NB4 (cell line): ENCODE measurements around the gene COQ2.
A peak's percentile ranks its signal among the peaks of the same experiment; 100 is the strongest.
"Not testable (repeated sequence)": the region's sequence is repeated elsewhere in the genome, so short reads cannot be mapped to it uniquely, and the experiment has no call there.

Experiments used
- DNase-seq: peaks from one replicate; pipeline ENCODE4 v3.0.0; 2010; ENCODE audit warnings: low read depth
- H3K4me3 ChIP-seq: one replicate; pipeline ENCODE4 v1.5.1; 2011; ENCODE audit warnings: mild to moderate bottlenecking, low read depth, low read length, moderate library complexity
- CTCF ChIP-seq: IDR thresholded peaks from one replicate; pipeline ENCODE4 v1.5.1; 2012; ENCODE audit warnings: low read depth, low read length
- MAX ChIP-seq: IDR thresholded peaks from 2 replicates; pipeline ENCODE4 v1.6.1; 2011; ENCODE audit warnings: low read depth, low read length
- MYC ChIP-seq: IDR thresholded peaks from 2 replicates; pipeline ENCODE4 v1.6.1; 2011; ENCODE audit warnings: low read depth, low read length
- POLR2A ChIP-seq: IDR thresholded peaks from 2 replicates; pipeline ENCODE4 v1.6.1; 2011; ENCODE audit warnings: mild to moderate bottlenecking; ENCODE audit not compliant: insufficient read length; ENCODE audit errors: extremely low read depth

The COQ2 gene

DNA sequence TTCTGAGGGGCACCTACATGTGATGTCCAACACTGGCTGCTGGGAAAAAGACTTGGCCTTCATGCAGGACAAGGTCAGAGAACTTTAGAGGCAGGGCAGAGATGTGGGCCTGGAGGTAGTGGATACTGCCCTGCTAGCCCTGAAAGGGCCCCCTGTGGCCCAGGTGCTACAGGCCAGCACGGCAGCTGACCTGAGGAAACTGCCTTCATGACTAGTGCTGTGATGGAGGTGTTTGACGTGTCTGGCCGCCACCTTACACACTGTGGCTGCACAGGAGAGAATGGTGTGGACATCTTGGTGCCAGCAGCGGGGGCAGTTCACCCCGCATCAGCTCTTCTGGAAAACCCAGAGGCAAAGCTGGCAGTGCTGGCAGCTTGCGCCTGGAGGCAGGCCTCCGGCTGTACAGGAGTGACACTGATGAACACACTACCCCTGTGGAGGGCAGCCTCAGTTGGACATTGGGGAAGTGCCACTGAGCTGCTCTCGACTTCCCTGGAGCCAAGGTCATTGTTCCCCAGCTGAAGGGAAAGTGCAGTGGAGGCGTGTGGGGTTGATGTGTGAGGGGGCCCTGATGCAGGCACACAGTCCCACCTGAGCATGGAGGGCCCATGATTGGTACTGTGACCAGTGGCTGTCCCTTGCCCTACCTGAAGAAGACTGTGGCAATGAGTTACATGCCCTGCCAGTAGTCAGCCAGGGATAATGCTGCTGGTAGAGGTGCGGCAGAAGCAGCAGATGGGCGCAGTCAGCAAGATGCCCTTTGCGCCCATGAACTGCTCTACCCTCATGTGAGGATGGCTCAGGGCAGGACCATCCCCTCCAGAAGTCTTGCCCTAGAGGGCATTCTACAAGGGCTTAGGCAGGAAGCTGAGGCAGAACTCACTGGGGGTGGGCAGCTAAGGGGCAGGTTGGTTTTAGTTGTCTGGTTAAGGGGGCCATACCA is 36.9 kb downstream of the COQ2 start:
- H3K4me3 ChIP-seq, result no peak overlapping the region
- TF ChIP-seq CTCF (no peak), MYC (no peak), MAX (no peak), POLR2A (no peak)
- DNase-seq, result no peak

GRCh38 chr4:83241132-83241531 is 43.5 kb downstream of the COQ2 start:
- TF ChIP-seq POLR2A, result no peak
- no peak for TF ChIP-seq MAX
- no peak for TF ChIP-seq CTCF
- no peak overlapping the region for H3K4me3 ChIP-seq
- DNase-seq, result no peak

DNA sequence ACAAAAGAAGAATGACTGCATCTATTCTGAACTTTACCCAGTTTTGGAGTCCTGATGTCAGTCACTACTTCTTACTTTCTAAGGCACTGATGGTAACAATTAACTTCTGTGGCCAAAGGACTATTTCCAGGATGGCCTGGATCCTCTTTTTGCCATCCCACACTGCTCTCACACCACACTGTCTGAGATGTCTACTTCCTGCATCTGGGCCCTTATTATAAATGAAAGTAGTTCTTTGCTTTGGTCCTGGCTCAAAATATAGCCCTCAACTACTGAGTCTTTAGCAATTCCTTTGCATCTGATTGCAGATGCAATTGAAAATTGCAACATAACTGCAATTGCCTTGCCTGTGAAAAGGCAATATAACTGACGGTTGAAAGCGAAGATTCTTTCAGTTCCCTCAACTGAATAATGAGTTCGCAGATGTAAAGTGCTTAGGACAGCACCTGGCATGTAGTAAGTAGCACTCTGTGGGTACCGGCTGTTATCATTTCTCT is 44.2 kb downstream of the COQ2 start:
- DNase-seq, result peak; percentile 89
- peak overlapping the region; percentile 0 for H3K4me3 ChIP-seq
- no peak for TF ChIP-seq POLR2A
- no peak for TF ChIP-seq MYC
- TF ChIP-seq MAX, result 0 out of 2 replicates have a peak, but pooled peaks have one; percentile 47
- TF ChIP-seq CTCF, result no peak

GRCh38 chr4:83238393-83239248 is 46.0 kb downstream of the COQ2 start:
- TF ChIP-seq MAX (no peak), MYC (no peak), CTCF (no peak), POLR2A (no peak)
- no peak overlapping the region for H3K4me3 ChIP-seq
- DNase-seq, result no peak

GRCh38 chr4:83237591-83237990 is 47.0 kb downstream of the COQ2 start:
- DNase-seq, result peak; percentile 36
- TF ChIP-seq MAX (no peak), MYC (no peak), CTCF (no peak), POLR2A (no peak)
- H3K4me3 ChIP-seq, result no peak overlapping the region

- not testable (repeated sequence) for DNase-seq, H3K4me3 ChIP-seq
These were observed 48.9 kb downstream of the COQ2 start for GRCh38 chr4:83235645-83236133.
